Activated naive CD8-positive, alpha-beta T cell treated with anti-CD3 and anti-CD28 coated beads, Interleukin-2, amount 50 U/mL, for 24 hours (primary cell): ENCODE measurements around the gene RNLS.
A peak's percentile ranks its signal among the peaks of the same experiment; 100 is the strongest.

Experiments
- ATAC-seq: fragments of 150-1000 bp; cut with Tn5 transposase; one replicate; pipeline ENCODE4 v1.10.0; 2021
- DNase-seq: peaks from one replicate; pipeline ENCODE4 v3.0.0; 2021
- H3K27ac Mint-ChIP-seq: one replicate; pipeline ENCODE4 v1.8.0; 2021; ENCODE audit warnings: mild to moderate bottlenecking, mixed read lengths
- H3K27me3 Mint-ChIP-seq: one replicate; pipeline ENCODE4 v1.8.0; 2021; ENCODE audit warnings: mixed read lengths
- H3K36me3 Mint-ChIP-seq: one replicate; pipeline ENCODE4 v1.8.0; 2021; ENCODE audit warnings: low read depth, mixed read lengths
- H3K4me1 Mint-ChIP-seq: one replicate; pipeline ENCODE4 v1.8.0; 2021; ENCODE audit warnings: mixed read lengths
- H3K4me3 Mint-ChIP-seq: one replicate; pipeline ENCODE4 v1.8.0; 2021; ENCODE audit warnings: mild to moderate bottlenecking, moderate library complexity, mixed read lengths
- H3K9me3 Mint-ChIP-seq: one replicate; pipeline ENCODE4 v1.8.0; 2021; ENCODE audit warnings: mixed read lengths

RNLS gene

GRCh38 chr10:88583584-88583957 is 453 bp upstream of the RNLS start:
- peaks cover 5% of the 10 kb centered on the region for H3K9me3 Mint-ChIP-seq
- no peak for DNase-seq
- H3K4me3 Mint-ChIP-seq = peak overlapping the region; percentile 80
- H3K27me3 Mint-ChIP-seq = no peaks in the 10 kb centered on the region
- ATAC-seq = no peak
- H3K36me3 Mint-ChIP-seq = no peaks in the 10 kb centered on the region
- H3K27ac Mint-ChIP-seq = peak overlapping the region; percentile 83
- H3K4me1 Mint-ChIP-seq = peaks cover 13% of the 10 kb centered on the region

DNA sequence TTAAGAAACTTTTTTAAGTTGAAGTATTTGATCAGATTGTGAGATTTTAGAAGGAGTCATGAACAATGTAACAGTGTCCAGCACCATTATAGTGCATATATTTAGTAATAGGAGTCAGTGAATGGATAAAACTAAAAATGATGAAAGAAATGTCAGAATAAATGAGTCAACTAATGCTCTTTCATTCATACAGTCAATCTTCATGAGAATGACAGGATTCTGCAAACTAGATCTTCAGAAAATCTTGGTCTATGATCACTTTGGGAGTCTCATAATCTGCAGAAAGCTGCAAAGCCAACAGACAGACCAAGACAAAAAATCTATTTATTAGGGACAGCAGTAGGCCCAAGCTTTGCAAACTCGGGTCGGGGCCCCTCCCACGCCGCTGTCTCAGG is 710 bp downstream of the RNLS start:
- Mint-ChIP-seq H3K27ac (peak overlapping the region; percentile 66), H3K4me1 (peaks cover 13% of the 10 kb centered on the region), H3K4me3 (peak overlapping the region; percentile 80), H3K27me3 (no peaks in the 10 kb centered on the region), H3K36me3 (no peaks in the 10 kb centered on the region), H3K9me3 (peaks cover 5% of the 10 kb centered on the region)
- DNase-seq (no peak), ATAC-seq (no peak)

DNA sequence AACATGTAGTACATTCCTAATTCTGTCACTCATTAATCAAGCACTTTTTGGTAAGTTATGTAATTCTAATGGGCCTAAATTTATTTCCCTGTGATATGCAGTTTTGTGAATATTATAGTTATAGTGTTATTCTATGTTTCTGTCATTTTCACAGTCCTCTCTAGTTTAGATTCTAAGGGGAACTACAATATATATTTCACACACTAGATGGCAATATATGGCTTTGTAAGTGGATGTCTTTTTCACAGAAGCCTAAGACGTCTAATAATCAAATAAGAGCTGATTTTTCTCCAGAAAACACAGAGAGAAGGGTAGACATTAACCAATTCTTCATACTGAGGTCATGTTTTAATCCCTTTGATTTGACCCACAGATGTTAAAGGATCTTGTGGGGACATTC is 18.0 kb downstream of the RNLS start:
- ATAC-seq (no peak), DNase-seq (no peak)
- H3K27ac Mint-ChIP-seq = no peak overlapping the region
- no peaks in the 10 kb centered on the region for H3K36me3 Mint-ChIP-seq
- no peaks in the 10 kb centered on the region for H3K9me3 Mint-ChIP-seq
- H3K27me3 Mint-ChIP-seq = peaks cover 2% of the 10 kb centered on the region
- no peaks in the 10 kb centered on the region for H3K4me1 Mint-ChIP-seq
- no peak overlapping the region for H3K4me3 Mint-ChIP-seq

- peaks cover 2% of the 10 kb centered on the region for H3K27me3 Mint-ChIP-seq
- H3K4me1 Mint-ChIP-seq = peaks cover 2% of the 10 kb centered on the region
- ATAC-seq (no peak), DNase-seq (no peak)
- H3K27ac Mint-ChIP-seq = no peak overlapping the region
- H3K4me3 Mint-ChIP-seq = no peak overlapping the region
- no peaks in the 10 kb centered on the region for H3K9me3 Mint-ChIP-seq
- no peaks in the 10 kb centered on the region for H3K36me3 Mint-ChIP-seq
Observed at GRCh38 chr10:88562152-88562551, 21.0 kb downstream of the RNLS start.

- Mint-ChIP-seq H3K9me3 (no peaks in the 10 kb centered on the region), H3K27me3 (peaks cover 2% of the 10 kb centered on the region), H3K4me1 (peaks cover 7% of the 10 kb centered on the region), H3K4me3 (no peak overlapping the region), H3K27ac (no peak overlapping the region), H3K36me3 (no peaks in the 10 kb centered on the region)
- ATAC-seq (no peak), DNase-seq (no peak)
Observed at GRCh38 chr10:88557658-88558057, 25.5 kb downstream of the RNLS start.

- H3K27ac Mint-ChIP-seq = no peak overlapping the region
- no peaks in the 10 kb centered on the region for H3K9me3 Mint-ChIP-seq
- no peaks in the 10 kb centered on the region for H3K27me3 Mint-ChIP-seq
- no peak overlapping the region for H3K4me3 Mint-ChIP-seq
- H3K4me1 Mint-ChIP-seq = peaks cover 7% of the 10 kb centered on the region
- ATAC-seq (no peak), DNase-seq (no peak)
- H3K36me3 Mint-ChIP-seq = no peaks in the 10 kb centered on the region
Observed at GRCh38 chr10:88557256-88557655, 25.9 kb downstream of the RNLS start.

DNA sequence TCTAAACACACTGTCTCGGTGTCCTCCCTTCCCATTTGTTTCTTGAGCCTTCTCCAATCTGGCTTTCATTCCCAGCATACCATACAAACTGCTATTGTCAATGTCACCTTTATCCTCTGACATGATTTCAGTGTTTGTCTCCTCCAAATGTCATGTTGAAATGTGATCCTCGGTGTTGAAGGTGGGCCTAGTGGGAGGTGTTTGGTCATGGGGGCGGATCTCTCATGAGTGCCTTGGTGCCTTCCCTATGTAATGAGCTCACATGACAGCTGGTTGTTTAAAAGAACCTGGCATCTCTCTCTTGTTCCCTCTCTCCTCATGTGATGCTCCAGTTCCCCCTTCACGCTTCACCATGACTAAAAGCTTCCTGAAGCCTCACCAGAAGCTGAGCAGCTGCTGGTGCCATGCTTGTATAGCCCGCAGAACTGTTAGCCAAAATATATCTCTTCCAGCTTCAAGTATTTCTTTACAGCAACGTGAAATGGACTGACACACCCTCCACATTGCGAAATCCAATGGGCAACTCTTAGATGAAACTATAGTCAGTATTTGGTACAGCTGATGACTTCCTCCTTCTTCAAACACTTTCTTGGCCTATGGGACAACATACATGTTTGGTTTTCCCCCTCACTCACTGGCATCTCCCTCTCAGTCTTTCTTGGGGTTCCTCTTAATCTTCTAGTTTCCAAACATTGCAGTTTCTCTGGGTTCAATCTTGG is 27.8 kb downstream of the RNLS start:
- H3K4me1 Mint-ChIP-seq = peaks cover 7% of the 10 kb centered on the region
- no peaks in the 10 kb centered on the region for H3K9me3 Mint-ChIP-seq
- H3K27me3 Mint-ChIP-seq = no peaks in the 10 kb centered on the region
- no peaks in the 10 kb centered on the region for H3K36me3 Mint-ChIP-seq
- ATAC-seq (no peak), DNase-seq (no peak)
- H3K4me3 Mint-ChIP-seq = no peak overlapping the region
- no peak overlapping the region for H3K27ac Mint-ChIP-seq

- H3K36me3 Mint-ChIP-seq = no peaks in the 10 kb centered on the region
- no peak overlapping the region for H3K4me3 Mint-ChIP-seq
- no peaks in the 10 kb centered on the region for H3K9me3 Mint-ChIP-seq
- peaks cover 5% of the 10 kb centered on the region for H3K4me1 Mint-ChIP-seq
- H3K27ac Mint-ChIP-seq = no peak overlapping the region
- ATAC-seq (peak; percentile 86), DNase-seq (peak; percentile 16)
- H3K27me3 Mint-ChIP-seq = no peaks in the 10 kb centered on the region
Observed at GRCh38 chr10:88553116-88553752, 29.9 kb downstream of the RNLS start.

DNA sequence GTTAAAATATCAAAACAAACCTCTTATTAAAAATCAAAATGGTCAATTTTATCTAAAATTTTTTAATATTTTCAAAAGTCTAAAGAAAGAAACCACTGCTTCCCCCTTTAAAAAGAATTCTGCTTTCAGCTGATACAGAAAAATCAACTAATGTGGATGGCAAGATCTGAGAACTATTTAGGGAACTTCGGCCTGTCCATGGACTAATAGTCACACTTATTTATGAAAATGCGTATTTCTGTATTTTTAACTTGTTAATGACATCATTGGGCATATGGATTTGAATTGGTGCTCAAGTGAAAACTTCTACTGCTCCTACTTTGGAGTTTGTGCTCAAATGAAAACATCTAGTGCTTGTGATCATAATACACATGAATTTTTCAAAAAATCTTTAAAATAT is 31.9 kb downstream of the RNLS start:
- no peaks in the 10 kb centered on the region for H3K27me3 Mint-ChIP-seq
- no peaks in the 10 kb centered on the region for H3K9me3 Mint-ChIP-seq
- ATAC-seq (no peak), DNase-seq (no peak)
- H3K4me1 Mint-ChIP-seq = peaks cover 5% of the 10 kb centered on the region
- no peak overlapping the region for H3K27ac Mint-ChIP-seq
- no peaks in the 10 kb centered on the region for H3K36me3 Mint-ChIP-seq
- H3K4me3 Mint-ChIP-seq = no peak overlapping the region

DNA sequence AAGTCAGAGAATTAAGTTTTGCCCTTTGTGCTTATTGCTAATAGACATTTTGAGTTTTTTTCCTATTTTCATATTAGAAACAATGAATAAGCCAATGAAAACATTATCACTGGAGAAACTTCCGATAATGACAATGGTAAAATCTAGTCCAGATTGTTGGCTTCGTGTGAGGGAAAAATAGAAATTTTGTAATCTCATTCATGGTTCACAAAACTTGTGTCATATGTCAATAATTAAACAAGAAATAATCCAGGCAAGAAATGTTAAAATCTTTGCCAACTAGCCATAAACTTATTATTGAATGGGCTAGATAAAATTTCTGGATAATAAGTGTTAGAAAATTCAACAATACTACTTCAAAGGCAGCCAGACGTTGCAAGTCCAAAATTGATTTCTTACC is 36.6 kb downstream of the RNLS start:
- no peaks in the 10 kb centered on the region for H3K36me3 Mint-ChIP-seq
- no peak overlapping the region for H3K4me3 Mint-ChIP-seq
- no peaks in the 10 kb centered on the region for H3K4me1 Mint-ChIP-seq
- ATAC-seq (no peak), DNase-seq (no peak)
- no peaks in the 10 kb centered on the region for H3K27me3 Mint-ChIP-seq
- H3K9me3 Mint-ChIP-seq = no peaks in the 10 kb centered on the region
- H3K27ac Mint-ChIP-seq = no peak overlapping the region

- DNase-seq (no peak), ATAC-seq (no peak)
- Mint-ChIP-seq H3K27me3 (no peaks in the 10 kb centered on the region), H3K4me3 (no peak overlapping the region), H3K9me3 (no peaks in the 10 kb centered on the region), H3K4me1 (no peaks in the 10 kb centered on the region), H3K36me3 (no peaks in the 10 kb centered on the region), H3K27ac (no peak overlapping the region)
Observed at GRCh38 chr10:88545359-88545758, 37.8 kb downstream of the RNLS start.

DNA sequence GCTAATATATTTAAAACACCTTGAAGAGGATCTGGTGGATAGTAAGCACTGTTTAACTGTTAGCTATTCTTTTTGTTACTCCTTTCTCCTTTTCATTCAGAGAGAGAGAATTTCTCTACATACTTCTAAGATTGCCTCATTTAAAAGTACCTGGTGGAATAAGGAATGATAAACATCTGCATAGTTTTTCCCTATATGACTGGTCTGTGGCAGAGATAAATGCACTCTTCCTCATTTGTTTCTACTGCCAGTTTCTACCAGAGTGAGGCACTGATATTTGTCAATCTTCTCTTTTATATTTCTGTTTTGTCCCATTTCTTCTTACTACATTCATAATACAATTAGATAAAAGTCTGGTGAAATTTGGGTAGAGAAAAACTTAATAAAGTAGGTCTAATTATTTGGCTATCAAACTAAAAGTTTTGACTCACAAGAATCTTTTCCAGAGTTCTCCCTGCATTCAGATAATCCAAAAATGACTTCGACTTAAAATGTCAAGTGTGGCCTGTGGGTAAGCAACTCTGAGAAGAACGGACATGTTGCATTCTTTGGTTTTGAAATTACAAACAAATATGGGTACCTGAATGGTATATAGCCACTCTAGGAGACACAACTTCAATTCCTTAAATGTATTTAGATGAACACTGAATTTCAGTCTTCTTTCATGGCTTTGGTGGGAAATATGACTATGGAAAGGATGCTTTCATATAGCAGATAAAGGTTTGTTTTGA is 38.8 kb downstream of the RNLS start:
- Mint-ChIP-seq H3K9me3 (no peaks in the 10 kb centered on the region), H3K4me1 (no peaks in the 10 kb centered on the region), H3K27me3 (no peaks in the 10 kb centered on the region), H3K4me3 (no peak overlapping the region), H3K36me3 (no peaks in the 10 kb centered on the region), H3K27ac (no peak overlapping the region)
- no peak for DNase-seq
- ATAC-seq = no peak

DNA sequence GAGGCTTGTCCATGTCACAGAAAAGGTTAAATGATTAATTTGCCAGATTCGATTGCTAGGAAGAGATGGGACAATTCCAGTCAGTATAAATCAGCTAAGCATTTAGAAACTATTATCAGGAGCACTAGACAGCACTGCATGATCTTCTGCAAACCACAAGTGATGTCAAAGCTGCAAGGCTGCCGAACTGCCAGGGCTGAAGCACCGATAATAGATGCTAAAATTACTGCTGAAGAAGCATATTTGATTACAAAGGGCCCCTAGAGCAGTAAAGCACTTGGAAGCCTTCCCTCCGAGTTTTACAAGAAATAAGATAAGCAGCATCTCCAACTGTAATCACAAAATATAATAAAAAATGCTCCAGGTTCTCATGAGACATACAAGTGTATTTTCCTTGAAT is 40.6 kb downstream of the RNLS start:
- no peaks in the 10 kb centered on the region for H3K36me3 Mint-ChIP-seq
- H3K4me1 Mint-ChIP-seq = no peaks in the 10 kb centered on the region
- H3K27ac Mint-ChIP-seq = no peak overlapping the region
- no peak overlapping the region for H3K4me3 Mint-ChIP-seq
- no peaks in the 10 kb centered on the region for H3K9me3 Mint-ChIP-seq
- DNase-seq (no peak), ATAC-seq (no peak)
- no peaks in the 10 kb centered on the region for H3K27me3 Mint-ChIP-seq

DNA sequence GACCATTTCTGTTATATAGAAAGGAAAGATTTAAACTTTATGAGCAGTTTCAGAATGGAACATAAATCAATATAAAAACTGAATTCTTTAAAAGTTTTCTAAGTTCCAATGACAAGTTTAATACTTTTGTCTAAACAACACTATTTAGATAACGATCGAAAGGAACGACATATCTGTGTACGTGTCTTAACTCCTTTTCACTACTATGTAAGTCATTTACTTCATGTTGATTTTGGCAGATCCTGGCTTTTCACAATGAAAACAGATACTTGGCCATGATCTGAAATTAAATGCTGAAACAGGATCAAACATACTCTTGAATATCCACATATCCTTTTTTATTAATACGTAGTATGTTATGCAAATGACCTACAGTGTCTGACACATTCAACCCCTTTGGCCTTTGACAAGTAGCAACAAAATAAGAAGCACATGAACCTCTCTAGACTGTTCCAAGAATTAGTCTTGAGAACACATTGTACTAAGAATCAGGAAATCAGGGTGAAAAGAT is 41.9 kb downstream of the RNLS start:
- no peaks in the 10 kb centered on the region for H3K36me3 Mint-ChIP-seq
- DNase-seq (no peak), ATAC-seq (no peak)
- H3K27ac Mint-ChIP-seq = no peak overlapping the region
- H3K4me1 Mint-ChIP-seq = no peaks in the 10 kb centered on the region
- no peaks in the 10 kb centered on the region for H3K27me3 Mint-ChIP-seq
- H3K9me3 Mint-ChIP-seq = no peaks in the 10 kb centered on the region
- H3K4me3 Mint-ChIP-seq = no peak overlapping the region

- no peak for DNase-seq
- no peaks in the 10 kb centered on the region for H3K4me1 Mint-ChIP-seq
Observed at GRCh38 chr10:88540351-88540750, 42.8 kb downstream of the RNLS start.

More at GRCh38 chr10:88540351-88540750, 42.8 kb downstream of the RNLS start:
- H3K9me3 Mint-ChIP-seq = no peaks in the 10 kb centered on the region
- no peaks in the 10 kb centered on the region for H3K36me3 Mint-ChIP-seq
- H3K4me3 Mint-ChIP-seq = no peak overlapping the region
- ATAC-seq = no peak
- H3K27ac Mint-ChIP-seq = no peak overlapping the region
- H3K27me3 Mint-ChIP-seq = no peaks in the 10 kb centered on the region
